H1 (cell line): ENCODE results near the gene ARTN. TPM values are rescaled to one million over a fixed set of nuclear protein-coding genes. Genes with fewer than 3 reads are reported as not detected.
A peak's percentile ranks its signal among the peaks of the same experiment; 100 is the strongest.

ENCODE experiments used
- ASH2L ChIP-seq: fragments of 200-600, 300-600 bp; sonication (generic); IDR thresholded peaks from one replicate; pipeline ENCODE4 v1.7.1; 2017; ENCODE audit warnings: low read length
- ATF3 ChIP-seq: IDR thresholded peaks from 2 replicates; pipeline ENCODE4 v1.6.1; 2011; ENCODE audit warnings: low read depth, mild to moderate bottlenecking, low read length; ENCODE audit not compliant: insufficient read depth
- BACH1 ChIP-seq: IDR thresholded peaks from 2 replicates; pipeline ENCODE4 v1.6.1; 2012; ENCODE audit warnings: low read length, improper control_type of control experiment
- CBX5 ChIP-seq: fragments of 300-800, 300-1000 bp; sonication (generic); IDR thresholded peaks from 2 replicates; pipeline ENCODE4 v1.7.1; 2016; ENCODE audit warnings: antibody characterized with exemption, low read length, low read depth
- CREB1 ChIP-seq: IDR thresholded peaks from 2 replicates; pipeline ENCODE4 v1.6.1; 2012; ENCODE audit warnings: inconsistent platforms
- CTBP2 ChIP-seq: IDR thresholded peaks from 2 replicates; pipeline ENCODE4 v1.7.0; 2011; ENCODE audit warnings: borderline replicate concordance, mild to moderate bottlenecking, moderate library complexity, mixed read lengths, low read length; ENCODE audit not compliant: insufficient read depth, insufficient read length
- CTCF ChIP-seq, 3 experiments: IDR thresholded peaks; 1 replicate in 2 of 3; 2 replicates in 1 of 3; pipeline versions ENCODE4 v1.5.1 to v1.6.1; 2011; ENCODE audit warnings: low read length in 3 of 3, mild to moderate bottlenecking in 3 of 3, inconsistent platforms in 2 of 3, low read depth in 1 of 3, moderate library complexity in 1 of 3; ENCODE audit not compliant: insufficient read depth in 1 of 3; ENCODE audit errors: control extremely low read depth in 1 of 3
- EP300 ChIP-seq, 2 experiments: IDR thresholded peaks; 1 replicate in 1 of 2; 2 replicates in 1 of 2; pipeline ENCODE4 v1.6.1; 2011 to 2012; ENCODE audit warnings: low read depth in 2 of 2, low read length in 2 of 2, mild to moderate bottlenecking in 2 of 2, borderline replicate concordance in 1 of 2, inconsistent platforms in 1 of 2, moderate library complexity in 1 of 2
- FOSL1 ChIP-seq: IDR thresholded peaks from 2 replicates; pipeline ENCODE4 v1.6.1; 2011; ENCODE audit warnings: mild to moderate bottlenecking, low read depth, low read length, moderate library complexity; ENCODE audit not compliant: insufficient read depth
- HDAC2 ChIP-seq, 2 experiments: fragments of 300-600 bp in 1 of 2; sonication (generic) in 1 of 2; IDR thresholded peaks; 2 replicates each; pipeline ENCODE4 v1.6.1; 2011 to 2012; ENCODE audit warnings: low read depth in 2 of 2, low read length in 2 of 2, mild to moderate bottlenecking in 2 of 2, moderate library complexity in 2 of 2, borderline replicate concordance in 1 of 2, inconsistent platforms in 1 of 2
- KDM4A ChIP-seq: IDR thresholded peaks from one replicate; pipeline ENCODE4 v1.7.1; 2012; ENCODE audit warnings: low read depth, mild to moderate bottlenecking, moderate library complexity, low read length, inconsistent platforms; ENCODE audit not compliant: severe bottlenecking
- MAX ChIP-seq: IDR thresholded peaks from 2 replicates; pipeline ENCODE4 v1.6.1; 2012; ENCODE audit warnings: inconsistent platforms
- PHF8 ChIP-seq: fragments of 200-600 bp; sonication (generic); conservative IDR thresholded peaks from 2 replicates; pipeline ENCODE4 v1.7.1; 2012; ENCODE audit warnings: low read depth, mild to moderate bottlenecking, inconsistent platforms, low read length, moderate library complexity
- RAD21 ChIP-seq, 2 experiments: IDR thresholded peaks in 1 of 2; conservative IDR thresholded peaks in 1 of 2; 2 replicates each; pipeline ENCODE4 v1.6.1; 2011; ENCODE audit warnings: low read depth in 2 of 2, low read length in 2 of 2, improper control_type of control experiment in 1 of 2, inconsistent platforms in 1 of 2, mild to moderate bottlenecking in 1 of 2, moderate library complexity in 1 of 2
- RBBP5 ChIP-seq: IDR thresholded peaks from 2 replicates; pipeline ENCODE4 v1.7.1; 2012; ENCODE audit warnings: low read depth, mild to moderate bottlenecking, inconsistent platforms, low read length, moderate library complexity, borderline replicate concordance
- RFX5 ChIP-seq: IDR thresholded peaks from 2 replicates; pipeline ENCODE4 v1.6.1; 2011; ENCODE audit warnings: low read depth, low read length, improper control_type of control experiment, borderline replicate concordance
- SIN3A ChIP-seq, 2 experiments: IDR thresholded peaks in 1 of 2; conservative IDR thresholded peaks in 1 of 2; 2 replicates each; pipeline ENCODE4 v1.6.1; 2011 to 2012; ENCODE audit warnings: low read length in 2 of 2, improper control_type of control experiment in 1 of 2, low read depth in 1 of 2, mild to moderate bottlenecking in 1 of 2
- SIX5 ChIP-seq: IDR thresholded peaks from 2 replicates; pipeline ENCODE4 v1.6.1; 2011; ENCODE audit warnings: mild to moderate bottlenecking, low read depth, low read length
- SRF ChIP-seq: IDR thresholded peaks from 2 replicates; pipeline ENCODE4 v1.6.1; 2011; ENCODE audit warnings: mild to moderate bottlenecking, low read depth, low read length, moderate library complexity
- polyA plus RNA-seq, 7 experiments: library from polyadenylated mRNA; depleted of rRNA in 3 of 7; stranded (reverse) in 5 of 7; unstranded in 2 of 7; fragments of >200 nt in 5 of 7; fragments of 200-250 nt in 2 of 7; gene quantifications; 1 replicate in 5 of 7; 2 replicates in 1 of 7; 4 replicates in 1 of 7; pipeline versions ENCODE4 v1.2.1 to v1.2.3, GENCODE V29; 2011 to 2013; ENCODE audit warnings: missing spikeins in 2 of 7, mixed read lengths in 2 of 7
- total RNA-seq: library from RNA; stranded (reverse); fragmentation: NEBNext Ultra II Directional; extraction: Animal tissue kit (Norgen Biotek cat#: 25700); gene quantifications from 2 replicates; pipeline ENCODE4 v1.2.1, GENCODE V29; 2021

ARTN gene
- total and polyA plus RNA-seq, 2 of the 8 experiments (the other 6 are each of a cell fraction or from before 2014, with no cell fraction given) = 13.5 to 22.7 TPM

- TF ChIP-seq ATF3 (no peak), KDM4A (peak; percentile 58), CTBP2 (peak; percentile 47), ASH2L (peak; percentile 41), SIX5 (no peak), CREB1 (peak; percentile 66; the same call in 1 of the 2 replicates), MAX (no peak), BACH1 (no peak), SIN3A (conservative IDR thresholded peaks at IDR 0.05 in 1 of 2, IDR thresholded peaks at IDR 0.05 in 1 of 2; ENCODE audit: low read depth in 1 of 2, low read length in 2 of 2) (0 out of 4 replicates have a peak, but pooled peaks of 1 of the 2 experiments have one; percentile 62), HDAC2 (IDR thresholded peaks at IDR 0.05; ENCODE audit: borderline replicate concordance in 1 of 2, low read depth in 2 of 2, low read length in 2 of 2) (no peak), SRF (no peak), FOSL1 (no peak), RBBP5 (0 out of 2 replicates have a peak, but pooled peaks have one; percentile 1), RAD21 (IDR thresholded peaks at IDR 0.05 in 1 of 2, conservative IDR thresholded peaks at IDR 0.05 in 1 of 2; ENCODE audit: low read depth in 2 of 2, low read length in 2 of 2) (no peak), CTCF (IDR thresholded peaks at IDR 0.05; ENCODE audit: control extremely low read depth in 1 of 3, insufficient read depth in 1 of 3, low read depth in 1 of 3, low read length in 3 of 3) (no peak), PHF8 (peak; percentile 52; the same call in 1 of the 2 replicates), RFX5 (no peak), EP300 (IDR thresholded peaks at IDR 0.05; ENCODE audit: borderline replicate concordance in 1 of 2, low read depth in 2 of 2, low read length in 2 of 2) (no peak), CBX5 (no peak)
Observed at GRCh38 chr1:43933386-43934100, at the start of gene ARTN (continued).
